GM12875 (cell line): ENCODE data around the gene PFDN1.

Experiments used
- H3K4me3 ChIP-seq: one replicate; pipeline ENCODE4 v1.5.1; 2011; ENCODE audit warnings: low read depth, low read length, control low read depth
- CTCF ChIP-seq: IDR thresholded peaks from 2 replicates; pipeline ENCODE4 v1.5.1; 2011; ENCODE audit warnings: low read depth, mild to moderate bottlenecking, control low read depth, inconsistent platforms, low read length, moderate library complexity, borderline replicate concordance; ENCODE audit not compliant: insufficient read depth

The PFDN1 gene

GRCh38 chr5:140302786-140303639 lies at the start of gene PFDN1:
TSS of gene PFDN1 (minus strand) at chr5:140303101. CDS start at chr5:140303073, 28 bp downstream.
- no peak for TF ChIP-seq CTCF
- peak within 1 kb of the TSS; percentile 71 for H3K4me3 ChIP-seq

- peak; percentile 62; the same call in 1 of the 2 replicates for TF ChIP-seq CTCF
- no peak overlapping the region for H3K4me3 ChIP-seq
Measured at GRCh38 chr5:140351609-140352334, 48.9 kb upstream of the PFDN1 start.

GRCh38 chr5:140349244-140349643 lies 46.3 kb upstream of the PFDN1 start:
- no peak for TF ChIP-seq CTCF
- no peak overlapping the region for H3K4me3 ChIP-seq

- no peak overlapping the region for H3K4me3 ChIP-seq
- TF ChIP-seq CTCF, result no peak
Measured at GRCh38 chr5:140348104-140348503, 45.2 kb upstream of the PFDN1 start.

GRCh38 chr5:140347360-140347759 lies 44.5 kb upstream of the PFDN1 start:
- no peak for TF ChIP-seq CTCF
- H3K4me3 ChIP-seq, result no peak overlapping the region

- H3K4me3 ChIP-seq, result peak within 1 kb of the TSS; percentile 62
- peak; percentile 80 for TF ChIP-seq CTCF
Measured at GRCh38 chr5:140346348-140347221, 43.7 kb upstream of the PFDN1 start, which contains the start of gene HBEGF. TSS of gene HBEGF (minus strand) at chr5:140346603. CDS start at chr5:140346328, 275 bp downstream.
